Neuronal stem cell (in vitro differentiated cells): Measurements from ENCODE around the gene ZMYND11.
A peak's percentile ranks its signal among the peaks of the same experiment; 100 is the strongest.

Experiments
- DNase-seq: peaks from one replicate; pipeline ENCODE4 v3.0.0-alpha.2; 2013; ENCODE audit warnings: low spot score
- H2AFZ ChIP-seq: one replicate; pipeline ENCODE4 v1.6.1; 2013; ENCODE audit warnings: mild to moderate bottlenecking, low read length, inconsistent platforms
- H2AK5ac ChIP-seq: 2 replicates; pipeline ENCODE4 v1.6.1; 2013; ENCODE audit warnings: low read depth, mild to moderate bottlenecking, inconsistent platforms, low read length, moderate library complexity, mixed read lengths
- H2BK120ac ChIP-seq: 2 replicates; pipeline ENCODE4 v1.6.1; 2013; ENCODE audit warnings: low read depth, mild to moderate bottlenecking, inconsistent platforms, low read length, moderate library complexity, mixed read lengths
- H2BK12ac ChIP-seq: one replicate; pipeline ENCODE4 v1.6.1; 2013; ENCODE audit warnings: low read length, inconsistent platforms
- H2BK15ac ChIP-seq: 2 replicates; pipeline ENCODE4 v1.6.1; 2013; ENCODE audit warnings: mild to moderate bottlenecking, low read length, inconsistent platforms, mixed read lengths
- H2BK5ac ChIP-seq: one replicate; pipeline ENCODE4 v1.6.1; 2013; ENCODE audit warnings: inconsistent platforms, mild to moderate bottlenecking, low read length, moderate library complexity
- H3K14ac ChIP-seq: one replicate; pipeline ENCODE4 v1.6.1; 2013; ENCODE audit warnings: low read length, inconsistent platforms
- H3K18ac ChIP-seq: 2 replicates; pipeline ENCODE4 v1.6.1; 2013; ENCODE audit warnings: low read length, inconsistent platforms
- H3K23ac ChIP-seq: 2 replicates; pipeline ENCODE4 v1.6.1; 2013; ENCODE audit warnings: low read depth, mild to moderate bottlenecking, mixed read lengths, low read length, inconsistent platforms; ENCODE audit not compliant: poor library complexity
- H3K27ac ChIP-seq: replicated peaks from 3 replicates; pipeline ENCODE4 v1.5.1; 2013; ENCODE audit warnings: low read length, inconsistent platforms
- H3K27me3 ChIP-seq, 3 experiments: 2 replicates each; pipeline ENCODE4 v1.6.1; 2013; ENCODE audit warnings: low read length in 3 of 3, mild to moderate bottlenecking in 2 of 3, inconsistent platforms in 1 of 3, low read depth in 1 of 3, mixed read lengths in 1 of 3, moderate library complexity in 1 of 3; ENCODE audit not compliant: control insufficient read depth in 3 of 3, insufficient read depth in 3 of 3
- H3K36me3 ChIP-seq, 2 donors: replicated peaks in 1 of 2; 2 replicates each; pipeline ENCODE4 v1.6.1; 2013; ENCODE audit warnings: low read length in 2 of 2; ENCODE audit not compliant: control insufficient read depth in 2 of 2, insufficient read depth in 2 of 2
- H3K4ac ChIP-seq: 2 replicates; pipeline ENCODE4 v1.6.1; 2013; ENCODE audit warnings: inconsistent platforms, mild to moderate bottlenecking, low read length, moderate library complexity
- H3K4me1 ChIP-seq, 2 donors: 1 replicate in 1 of 2; 2 replicates in 1 of 2; pipeline ENCODE4 v1.6.1; 2013; ENCODE audit warnings: low read length in 2 of 2, low read depth in 1 of 2; ENCODE audit not compliant: control insufficient read depth in 2 of 2, insufficient read depth in 1 of 2
- H3K4me2 ChIP-seq: one replicate; pipeline ENCODE4 v1.6.1; 2013; ENCODE audit warnings: mild to moderate bottlenecking, low read length, inconsistent platforms; ENCODE audit not compliant: insufficient read depth, poor library complexity, severe bottlenecking
- H3K4me3 ChIP-seq, 2 donors: 2 replicates each; pipeline ENCODE4 v1.5.1; 2013; ENCODE audit warnings: low read length in 2 of 2, mild to moderate bottlenecking in 2 of 2, inconsistent platforms in 1 of 2, moderate library complexity in 1 of 2
- H3K79me1 ChIP-seq: one replicate; pipeline ENCODE4 v1.6.1; 2013; ENCODE audit warnings: low read depth, mild to moderate bottlenecking, inconsistent platforms, low read length, moderate library complexity
- H3K9ac ChIP-seq: one replicate; pipeline ENCODE4 v1.6.1; 2013; ENCODE audit warnings: mild to moderate bottlenecking, low read depth, low read length, inconsistent platforms; ENCODE audit not compliant: poor library complexity
- H3K9me3 ChIP-seq, 2 donors: replicated peaks in 1 of 2; 2 replicates each; pipeline versions ENCODE3 to v1.6.1; 2013; ENCODE audit warnings: low read length in 2 of 2, mild to moderate bottlenecking in 2 of 2, inconsistent platforms in 1 of 2, low read depth in 1 of 2, mixed read lengths in 1 of 2, moderate library complexity in 1 of 2; ENCODE audit not compliant: control insufficient read depth in 2 of 2, insufficient read depth in 1 of 2
- H4K8ac ChIP-seq: one replicate; pipeline ENCODE4 v1.6.1; 2013; ENCODE audit warnings: low read depth, mild to moderate bottlenecking, inconsistent platforms, low read length, moderate library complexity
- H4K91ac ChIP-seq: one replicate; pipeline ENCODE4 v1.6.1; 2013; ENCODE audit warnings: low read length, low read depth, mild to moderate bottlenecking, inconsistent platforms; ENCODE audit not compliant: poor library complexity
- WGBS, 2 donors: extraction: QIAGEN DNeasy Blood & Tissue Kit; methylation state at CpG; one replicate each; pipeline ENCODE4 v1.1.7; 2013; ENCODE audit warnings: missing lambda C conversion rate in 2 of 2, mixed read lengths in 1 of 2; ENCODE audit not compliant: insufficient read length in 2 of 2, insufficient replicate concordance in 1 of 2; ENCODE audit errors: extremely low coverage in 2 of 2; 5-methylcytosine and 5-hydroxymethylcytosine counted together

The ZMYND11 gene

GRCh38 chr10:89248-89647 is 46.0 kb upstream of the ZMYND11 start:
- H3K4me3 ChIP-seq, result no peak overlapping the region
- no peaks in the 10 kb centered on the region for H3K79me1 ChIP-seq
- H4K8ac ChIP-seq, result no peak overlapping the region
- no peak overlapping the region for H2AK5ac ChIP-seq
- peaks cover 0 to 7% of the 10 kb centered on the region in 2 donors for H3K9me3 ChIP-seq
- no CpG with 5 or more reads among the region's 2 CpGs for WGBS, 2 donors
- H3K4ac ChIP-seq, result no peak overlapping the region
- no peak overlapping the region for H3K9ac ChIP-seq
- H4K91ac ChIP-seq, result no peak overlapping the region
- no peak for DNase-seq
- H3K18ac ChIP-seq, result no peak overlapping the region
- no peaks in the 10 kb centered on the region for H3K4me1 ChIP-seq
- H2BK5ac ChIP-seq, result no peak overlapping the region
- no peaks in the 10 kb centered on the region for H3K36me3 ChIP-seq
- no peak overlapping the region for H2BK15ac ChIP-seq
- H3K23ac ChIP-seq, result no peak overlapping the region
- no peak overlapping the region for H2BK120ac ChIP-seq
- no peak overlapping the region for H3K27ac ChIP-seq
- no peak overlapping the region for H3K14ac ChIP-seq
- H2AFZ ChIP-seq, result no peak overlapping the region
- H2BK12ac ChIP-seq, result no peak overlapping the region
- peaks cover 0 to 31% (median 0%) of the 10 kb centered on the region in 3 experiments for H3K27me3 ChIP-seq
- H3K4me2 ChIP-seq, result no peak overlapping the region

- Histone ChIP-seq H3K14ac (no peak overlapping the region), H2AFZ (no peak overlapping the region), H3K27me3 (peaks cover 0 to 25% (median 0%) of the 10 kb centered on the region in 3 experiments), H2AK5ac (no peak overlapping the region), H2BK120ac (no peak overlapping the region), H3K4me2 (no peak overlapping the region), H3K4ac (no peak overlapping the region), H3K79me1 (no peaks in the 10 kb centered on the region), H3K4me1 (no peaks in the 10 kb centered on the region), H3K36me3 (no peaks in the 10 kb centered on the region), H3K9ac (no peak overlapping the region), H2BK12ac (no peak overlapping the region), H3K4me3 (no peak overlapping the region), H4K91ac (no peak overlapping the region), H2BK5ac (no peak overlapping the region), H3K18ac (no peak overlapping the region), H3K23ac (no peak overlapping the region), H2BK15ac (no peak overlapping the region), H3K9me3 (peaks cover 4 to 6% of the 10 kb centered on the region in 2 donors), H3K27ac (no peak overlapping the region), H4K8ac (no peak overlapping the region)
- DNase-seq, result no peak
- WGBS, 2 donors, result no CpG with 5 or more reads among the region's 1 CpG
Observed at GRCh38 chr10:90161-90560, 45.1 kb upstream of the ZMYND11 start.

- Histone ChIP-seq H3K4me1 (no peaks in the 10 kb centered on the region), H3K9ac (no peak overlapping the region), H3K36me3 (no peaks in the 10 kb centered on the region), H2BK12ac (no peak overlapping the region), H2BK120ac (no peak overlapping the region), H3K14ac (no peak overlapping the region), H2BK5ac (no peak overlapping the region), H3K23ac (peak overlapping the region; percentile 29), H3K18ac (no peak overlapping the region), H3K4me3 (peak overlapping the region in 1 of 2 donors; percentile 5), H4K8ac (no peak overlapping the region), H4K91ac (no peak overlapping the region), H2BK15ac (no peak overlapping the region), H3K4ac (no peak overlapping the region), H3K27ac (no peak overlapping the region), H2AK5ac (no peak overlapping the region), H3K79me1 (no peaks in the 10 kb centered on the region), H3K9me3 (peaks cover 4 to 5% of the 10 kb centered on the region in 2 donors), H3K4me2 (no peak overlapping the region), H2AFZ (no peak overlapping the region), H3K27me3 (peaks cover 0 to 22% (median 0%) of the 10 kb centered on the region in 3 experiments)
- no CpG with 5 or more reads among the region's 8 CpGs for WGBS, 2 donors
- DNase-seq, result no peak
Observed at GRCh38 chr10:91313-91712, 43.9 kb upstream of the ZMYND11 start.

GRCh38 chr10:92153-92552 is 43.1 kb upstream of the ZMYND11 start:
- H3K9ac ChIP-seq, result no peak overlapping the region

More at GRCh38 chr10:92153-92552, 43.1 kb upstream of the ZMYND11 start:
- H3K9me3 ChIP-seq, result peaks cover 8 to 11% of the 10 kb centered on the region in 2 donors
- no CpG with 5 or more reads among the region's 4 CpGs for WGBS, 2 donors
- no peak overlapping the region for H3K27ac ChIP-seq
- H3K4me3 ChIP-seq, result peak overlapping the region in 1 of 2 donors; percentile 63
- H3K4me2 ChIP-seq, result no peak overlapping the region
- H3K23ac ChIP-seq, result peak overlapping the region; percentile 73
- no peak overlapping the region for H3K4ac ChIP-seq
- no peak overlapping the region for H2BK15ac ChIP-seq
- no peak overlapping the region for H2BK120ac ChIP-seq
- DNase-seq, result no peak
- H3K14ac ChIP-seq, result peak overlapping the region; percentile 94
- no peaks in the 10 kb centered on the region for H3K79me1 ChIP-seq
- no peaks in the 10 kb centered on the region for H3K4me1 ChIP-seq
- H2AFZ ChIP-seq, result no peak overlapping the region
- H2BK12ac ChIP-seq, result no peak overlapping the region
- no peak overlapping the region for H2AK5ac ChIP-seq
- no peaks in the 10 kb centered on the region for H3K36me3 ChIP-seq
- no peak overlapping the region for H2BK5ac ChIP-seq
- H3K18ac ChIP-seq, result peak overlapping the region; percentile 71
- H3K27me3 ChIP-seq, result peaks cover 0 to 18% (median 0%) of the 10 kb centered on the region in 3 experiments
- H4K8ac ChIP-seq, result no peak overlapping the region
- H4K91ac ChIP-seq, result no peak overlapping the region
